ENCODE measurements around the gene RNF212.
"Not testable (repeated sequence)": the region's sequence is repeated elsewhere in the genome, so short reads cannot be mapped to it uniquely, and the experiment has no call there.

RNF212 gene

DNA sequence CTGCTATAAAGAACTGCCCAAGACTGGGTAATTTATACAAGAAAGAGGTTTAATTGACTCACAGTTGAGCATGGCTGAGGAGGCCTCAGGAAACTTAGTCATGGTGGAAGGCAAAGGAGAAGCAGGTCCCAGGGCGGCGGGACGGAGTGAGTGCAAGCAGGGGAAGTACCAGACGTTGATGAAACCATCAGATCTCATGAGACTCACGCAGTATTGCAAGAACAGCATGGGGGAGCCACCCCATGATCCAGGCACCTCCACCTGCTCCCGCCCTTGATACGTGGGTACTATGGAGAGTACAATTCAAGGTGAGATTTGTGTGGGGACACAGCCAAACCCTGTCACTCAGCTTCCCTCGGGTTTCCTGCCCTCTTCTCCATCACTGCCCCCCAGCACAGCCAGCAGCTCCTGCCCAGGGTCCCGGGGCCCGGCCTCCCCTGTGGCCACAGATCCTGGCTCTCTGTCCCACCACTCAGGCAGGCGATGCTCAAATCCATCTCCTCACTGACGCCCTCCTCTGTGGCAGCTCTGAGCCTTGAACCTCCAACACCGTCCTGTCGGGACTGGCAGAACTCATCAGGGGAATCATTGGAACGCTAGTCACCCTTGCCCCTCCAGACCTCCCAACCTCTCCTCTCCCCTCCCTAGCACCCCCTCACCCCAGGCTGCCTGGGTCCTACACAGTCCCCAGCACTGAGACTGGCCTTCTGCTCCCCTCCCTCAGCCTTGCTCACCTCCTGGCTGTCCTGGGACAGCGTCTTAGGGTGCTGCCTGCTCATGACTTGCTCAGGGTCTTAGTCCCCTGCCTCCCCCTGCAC lies 64.4 kb downstream of the RNF212 start:
- Histone ChIP-seq H3K4me3 (no peak overlapping the region), H3K9me3 (no peaks in the 10 kb centered on the region), H3K27ac (no peak overlapping the region), H3K4me1 (peaks cover 4 to 53% (median 41%) of the 10 kb centered on the region in 4 donors), H3K27me3 (peaks cover 0 to 60% of the 10 kb centered on the region in 2 donors), H3K36me3 (no peaks in the 10 kb centered on the region)
- intact Hi-C loops (cut with DNase I; ENCODE audit: low total_unique reads), result no loop called here
- no peak for DNase-seq
- TF ChIP-seq, protein P1, sequence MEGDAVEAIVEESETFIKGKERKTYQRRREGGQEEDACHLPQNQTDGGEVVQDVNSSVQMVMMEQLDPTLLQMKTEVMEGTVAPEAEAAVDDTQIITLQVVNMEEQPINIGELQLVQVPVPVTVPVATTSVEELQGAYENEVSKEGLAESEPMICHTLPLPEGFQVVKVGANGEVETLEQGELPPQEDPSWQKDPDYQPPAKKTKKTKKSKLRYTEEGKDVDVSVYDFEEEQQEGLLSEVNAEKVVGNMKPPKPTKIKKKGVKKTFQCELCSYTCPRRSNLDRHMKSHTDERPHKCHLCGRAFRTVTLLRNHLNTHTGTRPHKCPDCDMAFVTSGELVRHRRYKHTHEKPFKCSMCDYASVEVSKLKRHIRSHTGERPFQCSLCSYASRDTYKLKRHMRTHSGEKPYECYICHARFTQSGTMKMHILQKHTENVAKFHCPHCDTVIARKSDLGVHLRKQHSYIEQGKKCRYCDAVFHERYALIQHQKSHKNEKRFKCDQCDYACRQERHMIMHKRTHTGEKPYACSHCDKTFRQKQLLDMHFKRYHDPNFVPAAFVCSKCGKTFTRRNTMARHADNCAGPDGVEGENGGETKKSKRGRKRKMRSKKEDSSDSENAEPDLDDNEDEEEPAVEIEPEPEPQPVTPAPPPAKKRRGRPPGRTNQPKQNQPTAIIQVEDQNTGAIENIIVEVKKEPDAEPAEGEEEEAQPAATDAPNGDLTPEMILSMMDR (IDR thresholded peaks at IDR 0.05), result no peak

DNA sequence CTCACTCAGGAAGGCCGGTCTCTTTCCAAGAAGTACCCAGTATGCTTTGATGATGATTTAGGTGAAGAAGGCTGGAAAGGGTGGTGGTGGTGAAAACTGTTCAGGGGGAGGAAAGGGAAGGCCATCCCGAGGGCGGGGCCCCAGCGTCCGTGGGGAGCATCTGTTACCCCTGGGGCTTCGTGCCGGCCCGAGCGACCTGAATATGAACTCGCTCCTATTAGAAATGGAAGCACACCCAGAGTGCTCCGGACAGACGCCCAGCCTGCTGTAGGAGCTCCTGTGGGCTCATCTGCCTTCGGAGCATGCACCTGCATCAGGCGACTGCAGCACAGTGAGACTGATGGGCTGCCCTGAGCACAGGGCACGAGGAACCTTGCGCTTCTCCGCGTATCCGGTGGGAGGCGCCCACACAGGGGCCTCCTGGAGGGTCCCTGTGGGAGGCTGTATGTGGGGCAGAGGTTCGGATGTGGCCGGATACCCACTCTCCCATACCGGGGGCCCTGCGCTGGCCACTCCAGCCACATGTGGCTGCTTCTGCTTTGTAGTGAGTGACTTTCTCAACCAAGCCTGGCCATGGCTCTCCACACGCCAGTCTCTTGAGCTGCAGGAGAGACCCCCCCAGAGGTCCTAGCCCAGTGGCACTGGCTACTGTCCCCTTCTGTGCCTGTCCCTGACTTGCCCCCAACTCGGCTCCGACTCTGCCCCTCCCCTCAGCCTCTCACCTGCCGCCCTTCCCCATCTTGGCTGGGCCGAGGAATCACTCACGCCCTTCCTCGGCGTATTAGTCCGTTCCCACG lies 65.2 kb downstream of the RNF212 start:
- peak overlapping the region in 1 of 2 donors; percentile 42 for H3K27ac ChIP-seq
- TF ChIP-seq, protein P1 (IDR thresholded peaks at IDR 0.05), result no peak
- peak overlapping the region in 1 of 2 donors; percentile 39 for H3K4me3 ChIP-seq
- DNase-seq, result peak in 1 of 2 donors; percentile 63
- H3K9me3 ChIP-seq, result no peaks in the 10 kb centered on the region
- peaks cover 7 to 57% (median 43%) of the 10 kb centered on the region in 4 donors for H3K4me1 ChIP-seq
- H3K36me3 ChIP-seq, result no peaks in the 10 kb centered on the region
- intact Hi-C loops (cut with DNase I; ENCODE audit: low total_unique reads), result no loop called here
- H3K27me3 ChIP-seq, result peaks cover 0 to 58% of the 10 kb centered on the region in 2 donors

DNA sequence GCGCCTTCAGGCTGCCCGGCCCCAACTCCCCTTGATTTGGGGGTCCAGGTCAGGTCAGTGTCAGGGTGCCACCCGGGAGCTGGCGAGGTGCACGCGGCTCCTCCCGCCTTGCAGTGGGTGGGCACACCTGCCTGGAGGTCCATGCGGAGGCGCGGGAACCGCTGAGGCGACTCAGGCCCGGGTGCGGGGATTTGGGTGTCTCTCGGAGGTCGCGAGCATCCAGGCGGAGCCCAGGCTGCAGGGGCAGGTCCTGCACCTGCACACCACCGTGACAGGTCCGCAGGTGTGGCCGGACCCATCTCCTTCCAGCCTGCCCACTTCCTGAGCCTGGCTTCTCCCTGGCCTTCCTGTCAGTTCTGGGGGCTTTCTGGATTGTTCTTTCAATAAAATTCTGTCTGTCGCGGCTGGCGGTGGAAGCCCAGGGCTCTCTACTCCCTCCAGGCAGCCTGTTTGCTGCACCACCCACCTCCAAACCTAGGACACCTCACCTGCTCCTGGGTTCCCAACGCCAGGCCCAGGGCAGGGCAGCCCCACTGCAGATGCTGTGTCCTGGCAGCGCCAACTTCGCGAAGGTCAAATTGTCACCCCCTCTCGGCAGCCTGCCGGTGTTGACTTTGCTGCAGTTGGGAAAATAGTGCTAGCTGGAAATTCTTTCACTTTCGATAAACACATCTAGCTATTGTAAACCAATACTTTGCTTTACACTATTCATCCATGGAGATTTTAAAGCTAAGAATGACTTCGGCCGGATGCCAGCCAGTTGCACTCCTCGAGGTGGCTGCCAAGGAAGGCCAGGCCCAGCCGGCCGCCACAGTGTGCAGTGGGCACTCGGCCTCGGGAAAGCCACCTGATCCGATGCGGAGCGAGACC lies 66.0 kb downstream of the RNF212 start:
- TF ChIP-seq, protein P1 (IDR thresholded peaks at IDR 0.05), result no peak
- Histone ChIP-seq H3K4me3 (peak overlapping the region; percentile 30 to 39), H3K27ac (peak overlapping the region; percentile 41 to 42), H3K36me3 (no peaks in the 10 kb centered on the region), H3K4me1 (peaks cover 8 to 56% (median 42%) of the 10 kb centered on the region in 4 donors), H3K27me3 (peaks cover 0 to 49% of the 10 kb centered on the region in 2 donors), H3K9me3 (no peaks in the 10 kb centered on the region)
- peak; percentile 24 to 76 for DNase-seq
- intact Hi-C loops (cut with DNase I; ENCODE audit: low total_unique reads), result no loop called here

DNA sequence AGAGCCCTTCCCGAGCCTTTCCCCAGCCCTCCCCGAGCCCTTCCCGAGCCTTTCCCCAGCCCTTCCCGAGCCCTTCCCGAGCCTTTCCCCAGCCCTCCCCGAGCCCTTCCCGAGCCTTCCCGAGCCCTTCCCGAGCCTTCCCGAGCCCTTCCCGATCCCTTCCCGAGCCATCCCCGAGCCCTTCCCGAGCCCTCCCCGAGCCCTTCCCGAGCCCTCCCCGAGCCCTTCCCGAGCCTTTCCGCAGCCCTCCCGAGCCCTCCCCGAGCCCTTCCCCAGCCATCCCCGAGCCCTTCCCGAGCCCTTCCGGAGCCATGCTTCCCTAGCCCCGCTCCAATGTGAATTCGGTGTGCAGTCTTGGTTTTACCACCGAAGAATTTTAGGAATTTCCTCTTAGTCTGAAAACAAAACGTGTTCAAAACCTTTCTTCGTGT lies 66.8 kb downstream of the RNF212 start:
- peak; percentile 57 to 83 for DNase-seq
- peaks cover 8 to 60% (median 48%) of the 10 kb centered on the region in 4 donors for H3K4me1 ChIP-seq
- peak overlapping the region; percentile 41 to 42 for H3K27ac ChIP-seq
- H3K36me3 ChIP-seq; intact Hi-C loops (cut with DNase I; ENCODE audit: low total_unique reads); H3K9me3 ChIP-seq: not testable (repeated sequence)
- H3K27me3 ChIP-seq, result peaks cover 0 to 42% of the 10 kb centered on the region in 2 donors
- peak overlapping the region; percentile 30 to 39 for H3K4me3 ChIP-seq

DNA sequence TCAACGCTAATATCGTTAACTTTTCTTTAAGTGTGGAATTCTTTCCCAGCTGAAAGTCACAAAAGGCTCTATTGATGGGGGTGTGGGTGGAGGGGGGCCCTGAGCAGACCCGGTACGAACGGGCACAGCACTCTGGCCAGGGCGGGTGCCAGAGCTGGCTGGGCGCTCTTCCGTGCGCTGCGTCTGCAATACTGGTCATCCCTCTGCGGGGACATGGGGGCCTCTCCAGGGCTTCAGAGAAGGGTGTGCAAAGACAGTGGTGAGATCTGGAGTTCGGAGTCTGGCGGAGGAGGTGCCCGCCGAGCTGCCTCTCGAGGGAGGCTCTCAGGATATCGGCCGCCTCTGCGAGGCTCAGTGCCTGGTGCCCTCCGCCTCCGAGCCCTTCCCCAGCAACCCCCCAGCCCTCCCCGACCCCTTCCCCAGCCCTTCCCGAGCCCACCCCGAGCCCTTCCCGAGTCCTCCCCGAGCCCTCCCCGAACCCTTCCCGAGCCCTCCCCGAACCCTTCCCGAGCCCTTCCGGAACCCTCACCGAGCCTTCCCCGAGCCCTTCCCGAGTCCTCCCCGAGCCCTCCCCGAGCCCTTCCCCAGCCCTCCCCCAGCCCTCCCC lies 67.7 kb downstream of the RNF212 start:
- H3K27ac ChIP-seq, result peak overlapping the region; percentile 64 to 79
- no peaks in the 10 kb centered on the region for H3K36me3 ChIP-seq
- intact Hi-C loops (cut with DNase I; ENCODE audit: low total_unique reads), result no loop called here
- no peak overlapping the region for H3K4me3 ChIP-seq
- TF ChIP-seq, protein P1 (IDR thresholded peaks at IDR 0.05), result no peak
- peak in 1 of 2 donors; percentile 53 for DNase-seq
- peaks cover 0 to 33% of the 10 kb centered on the region in 2 donors for H3K27me3 ChIP-seq
- H3K4me1 ChIP-seq, result peaks cover 8 to 69% (median 56%) of the 10 kb centered on the region in 4 donors
- no peaks in the 10 kb centered on the region for H3K9me3 ChIP-seq
